DND-41 (cell line): ENCODE data around the gene PDLIM1.

Source experiments
- EZH2 ChIP-seq: IDR thresholded peaks from 3 replicates; pipeline ENCODE4 v1.6.1; 2012; ENCODE audit warnings: borderline replicate concordance, low read depth, mild to moderate bottlenecking, moderate library complexity, low read length, inconsistent platforms; ENCODE audit not compliant: severe bottlenecking
- TF ChIP-seq, protein P1 (sequence below): IDR thresholded peaks from 2 replicates; pipeline ENCODE4 v1.5.1; 2012; ENCODE audit warnings: borderline replicate concordance, low read length, moderate library complexity, mild to moderate bottlenecking; ENCODE audit not compliant: poor library complexity, severe bottlenecking; ENCODE audit errors: extremely low read depth

DNA sequence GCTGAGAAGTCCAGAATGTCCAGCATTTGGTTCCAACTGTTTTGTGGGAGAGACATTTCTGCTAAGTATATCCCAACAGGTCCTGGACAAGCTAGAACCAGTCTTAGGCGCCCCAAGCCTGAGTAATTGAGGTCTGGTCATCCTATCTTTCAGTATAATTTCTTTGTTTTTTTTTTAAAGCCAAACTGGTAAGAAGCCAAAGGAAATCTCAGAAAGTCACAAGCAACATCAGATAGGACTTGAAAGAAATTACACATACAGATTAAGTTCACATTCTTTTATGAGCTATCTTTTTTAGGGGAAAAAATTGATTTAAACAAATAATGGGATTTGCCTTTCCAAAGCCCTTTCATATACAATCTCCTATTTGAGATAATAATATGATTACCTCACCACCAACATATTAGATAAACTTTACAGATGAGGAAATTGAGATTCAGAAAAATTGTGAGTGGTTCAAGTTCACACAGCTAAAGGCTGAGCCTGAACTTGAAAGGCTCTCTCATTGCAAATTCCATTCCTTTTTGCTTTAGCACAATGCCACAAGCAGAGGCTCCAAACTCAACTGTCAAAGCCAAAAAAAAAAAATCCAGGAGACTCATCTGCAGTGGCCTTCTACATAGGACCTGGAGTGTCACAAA lies 15.0 kb downstream of the PDLIM1 start:
- TF ChIP-seq, protein P1, sequence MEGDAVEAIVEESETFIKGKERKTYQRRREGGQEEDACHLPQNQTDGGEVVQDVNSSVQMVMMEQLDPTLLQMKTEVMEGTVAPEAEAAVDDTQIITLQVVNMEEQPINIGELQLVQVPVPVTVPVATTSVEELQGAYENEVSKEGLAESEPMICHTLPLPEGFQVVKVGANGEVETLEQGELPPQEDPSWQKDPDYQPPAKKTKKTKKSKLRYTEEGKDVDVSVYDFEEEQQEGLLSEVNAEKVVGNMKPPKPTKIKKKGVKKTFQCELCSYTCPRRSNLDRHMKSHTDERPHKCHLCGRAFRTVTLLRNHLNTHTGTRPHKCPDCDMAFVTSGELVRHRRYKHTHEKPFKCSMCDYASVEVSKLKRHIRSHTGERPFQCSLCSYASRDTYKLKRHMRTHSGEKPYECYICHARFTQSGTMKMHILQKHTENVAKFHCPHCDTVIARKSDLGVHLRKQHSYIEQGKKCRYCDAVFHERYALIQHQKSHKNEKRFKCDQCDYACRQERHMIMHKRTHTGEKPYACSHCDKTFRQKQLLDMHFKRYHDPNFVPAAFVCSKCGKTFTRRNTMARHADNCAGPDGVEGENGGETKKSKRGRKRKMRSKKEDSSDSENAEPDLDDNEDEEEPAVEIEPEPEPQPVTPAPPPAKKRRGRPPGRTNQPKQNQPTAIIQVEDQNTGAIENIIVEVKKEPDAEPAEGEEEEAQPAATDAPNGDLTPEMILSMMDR, result no peak
- TF ChIP-seq EZH2, result no peak
